Ishikawa (cell line): ENCODE results near the gene SMAD2.

Experiments
- CEBPB ChIP-seq: IDR thresholded peaks from 2 replicates; pipeline ENCODE4 v1.6.1; 2012
- CREB1 ChIP-seq: IDR thresholded peaks from 2 replicates; pipeline ENCODE4 v1.6.1; 2012; ENCODE audit warnings: low read depth
- EP300 ChIP-seq: IDR thresholded peaks from 2 replicates; pipeline ENCODE4 v1.6.1; 2012; ENCODE audit warnings: borderline replicate concordance
- MAX ChIP-seq: IDR thresholded peaks from 2 replicates; pipeline ENCODE4 v1.6.1; 2012
- NFIC ChIP-seq: IDR thresholded peaks from 2 replicates; pipeline ENCODE4 v1.6.1; 2012
- RAD21 ChIP-seq: IDR thresholded peaks from 2 replicates; pipeline ENCODE4 v1.6.1; 2012; ENCODE audit warnings: low read depth
- REST ChIP-seq: IDR thresholded peaks from 2 replicates; pipeline ENCODE4 v1.6.1; 2012; ENCODE audit warnings: low read depth, mild to moderate bottlenecking

- TF ChIP-seq REST: no peak
- no peak for TF ChIP-seq RAD21
- no peak for TF ChIP-seq MAX
- TF ChIP-seq CEBPB: no peak
- TF ChIP-seq EP300: no peak
- no peak for TF ChIP-seq CREB1
- TF ChIP-seq NFIC: no peak
These were observed 58.0 kb downstream of the SMAD2 start for GRCh38 chr18:47872426-47872825.
